WI38 (cell line): Measurements from ENCODE around the gene HECW1.

ENCODE experiments used
- H3K4me3 ChIP-seq: 2 replicates; pipeline ENCODE4 v1.5.1; 2011; ENCODE audit warnings: low read depth, mild to moderate bottlenecking, control low read depth, low read length
- TF ChIP-seq, protein P1 (sequence below): IDR thresholded peaks from 2 replicates; pipeline ENCODE4 v1.5.1; 2012; ENCODE audit warnings: low read depth, mild to moderate bottlenecking, control low read depth, low read length

Gene HECW1

DNA sequence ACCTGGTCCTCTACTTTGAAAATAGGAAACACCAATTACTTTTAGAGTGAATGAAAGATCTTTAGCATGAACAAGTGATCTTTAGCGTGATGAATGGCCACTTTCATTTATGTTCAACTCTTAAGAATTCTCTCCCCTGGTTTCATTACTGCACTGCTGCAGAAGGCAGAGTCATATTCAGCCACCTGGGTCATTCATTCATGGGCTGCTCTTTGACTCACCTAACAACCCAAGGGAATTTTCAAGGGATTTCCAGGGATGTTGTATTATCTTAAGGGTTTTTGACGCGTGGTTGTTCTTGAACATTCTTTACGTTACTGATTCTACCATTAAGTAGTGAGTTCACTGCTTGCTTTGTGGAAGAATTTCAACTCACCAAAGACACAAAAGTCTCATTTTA lies 383.1 kb downstream of the HECW1 start:
- TF ChIP-seq, protein P1, sequence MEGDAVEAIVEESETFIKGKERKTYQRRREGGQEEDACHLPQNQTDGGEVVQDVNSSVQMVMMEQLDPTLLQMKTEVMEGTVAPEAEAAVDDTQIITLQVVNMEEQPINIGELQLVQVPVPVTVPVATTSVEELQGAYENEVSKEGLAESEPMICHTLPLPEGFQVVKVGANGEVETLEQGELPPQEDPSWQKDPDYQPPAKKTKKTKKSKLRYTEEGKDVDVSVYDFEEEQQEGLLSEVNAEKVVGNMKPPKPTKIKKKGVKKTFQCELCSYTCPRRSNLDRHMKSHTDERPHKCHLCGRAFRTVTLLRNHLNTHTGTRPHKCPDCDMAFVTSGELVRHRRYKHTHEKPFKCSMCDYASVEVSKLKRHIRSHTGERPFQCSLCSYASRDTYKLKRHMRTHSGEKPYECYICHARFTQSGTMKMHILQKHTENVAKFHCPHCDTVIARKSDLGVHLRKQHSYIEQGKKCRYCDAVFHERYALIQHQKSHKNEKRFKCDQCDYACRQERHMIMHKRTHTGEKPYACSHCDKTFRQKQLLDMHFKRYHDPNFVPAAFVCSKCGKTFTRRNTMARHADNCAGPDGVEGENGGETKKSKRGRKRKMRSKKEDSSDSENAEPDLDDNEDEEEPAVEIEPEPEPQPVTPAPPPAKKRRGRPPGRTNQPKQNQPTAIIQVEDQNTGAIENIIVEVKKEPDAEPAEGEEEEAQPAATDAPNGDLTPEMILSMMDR = no peak
- no peak overlapping the region for H3K4me3 ChIP-seq

GRCh38 chr7:43496596-43496995 lies 384.1 kb downstream of the HECW1 start:
- TF ChIP-seq, protein P1 = no peak
- no peak overlapping the region for H3K4me3 ChIP-seq

DNA sequence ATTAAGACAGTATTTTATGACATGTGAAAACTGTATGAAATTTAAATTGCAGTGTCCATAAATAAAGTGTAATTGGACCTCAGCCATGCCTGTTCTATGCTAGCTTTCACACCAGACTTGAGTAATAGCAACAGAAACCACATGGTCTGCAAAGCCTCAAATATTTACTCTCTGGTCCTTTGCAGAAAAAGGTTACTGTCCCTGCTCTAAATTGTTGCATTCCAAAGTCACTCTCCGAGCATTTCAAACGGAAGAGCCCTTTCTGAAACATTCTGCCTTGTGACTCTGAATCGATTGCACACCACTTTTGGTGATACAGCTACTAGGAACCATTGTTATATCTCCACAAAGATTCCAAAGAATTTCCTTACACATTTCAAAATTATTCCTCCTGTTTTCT lies 389.4 kb downstream of the HECW1 start:
- TF ChIP-seq, protein P1 = no peak
- H3K4me3 ChIP-seq = no peak overlapping the region

- H3K4me3 ChIP-seq = no peak overlapping the region
- TF ChIP-seq, protein P1 = no peak
Observed at GRCh38 chr7:43502941-43503340, 390.5 kb downstream of the HECW1 start.

GRCh38 chr7:43505412-43505811 lies 393.0 kb downstream of the HECW1 start:
- H3K4me3 ChIP-seq = no peak overlapping the region
- TF ChIP-seq, protein P1 = no peak

DNA sequence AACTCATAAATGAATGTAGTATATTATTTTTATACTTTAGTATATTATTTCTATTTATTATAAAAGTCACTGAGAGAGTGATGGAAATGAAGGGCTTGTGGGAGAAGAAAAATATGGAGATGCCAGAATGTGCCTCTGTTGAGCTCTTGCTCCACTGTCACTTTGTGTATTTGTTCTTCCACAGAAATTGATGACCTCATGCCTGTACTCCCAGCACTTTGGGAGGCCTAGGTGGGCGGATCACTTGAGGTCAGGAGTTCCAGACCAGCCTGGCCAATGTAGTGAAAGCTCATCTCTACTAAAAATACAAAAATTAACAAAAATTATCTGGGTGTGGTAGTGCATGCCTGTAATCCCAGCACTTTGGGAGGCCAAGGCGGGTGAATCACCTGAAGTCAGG lies 394.0 kb downstream of the HECW1 start:
- H3K4me3 ChIP-seq = no peak overlapping the region
- TF ChIP-seq, protein P1 = no peak

- H3K4me3 ChIP-seq = no peak overlapping the region
- TF ChIP-seq, protein P1 = no peak
Observed at GRCh38 chr7:43508461-43508860, 396.0 kb downstream of the HECW1 start.
